KMS-11 (cell line): ENCODE results near the gene OR52W1.
"Not testable (repeated sequence)": the region's sequence is repeated elsewhere in the genome, so short reads cannot be mapped to it uniquely, and the experiment has no call there.

Experiments used
- H2AFZ ChIP-seq: fragments of 200-600 bp; sonication (generic); 2 replicates; pipeline ENCODE4 v1.6.1; 2016; ENCODE audit warnings: antibody characterized with exemption, mixed run types, low read depth
- H3K27ac ChIP-seq: fragments of 200-600 bp; sonication (generic); 2 replicates; pipeline ENCODE4 v1.6.1; 2016; ENCODE audit warnings: mild to moderate bottlenecking, mixed run types
- H3K27me3 ChIP-seq: fragments of 200-600 bp; sonication (generic); 2 replicates; pipeline ENCODE4 v1.6.1; 2017; ENCODE audit warnings: mild to moderate bottlenecking, low read depth, mixed run types, moderate library complexity; ENCODE audit not compliant: insufficient read depth
- H3K36me3 ChIP-seq: fragments of 200-600 bp; sonication (generic); 2 replicates; pipeline ENCODE4 v1.6.1; 2017; ENCODE audit warnings: mild to moderate bottlenecking, mixed run types; ENCODE audit not compliant: insufficient read depth
- H3K4me1 ChIP-seq: fragments of 200-600 bp; sonication (generic); 2 replicates; pipeline ENCODE4 v1.6.1; 2016; ENCODE audit warnings: mild to moderate bottlenecking, low read depth, mixed run types; ENCODE audit not compliant: poor library complexity, severe bottlenecking
- H3K4me2 ChIP-seq: fragments of 200-600 bp; sonication (generic); 2 replicates; pipeline ENCODE4 v1.7.0; 2016; ENCODE audit warnings: mild to moderate bottlenecking, mixed run types
- H3K4me3 ChIP-seq: fragments of 200-600 bp; sonication (generic); IDR thresholded peaks from 2 replicates; pipeline ENCODE4 v1.6.1; 2017; ENCODE audit warnings: low read depth, low read length, mixed read lengths; ENCODE audit not compliant: insufficient read depth
- H3K79me2 ChIP-seq: fragments of 200-600 bp; sonication (generic); 2 replicates; pipeline ENCODE4 v1.6.1; 2016; ENCODE audit warnings: low read depth, mixed run types; ENCODE audit not compliant: insufficient read depth
- H3K9ac ChIP-seq: fragments of 200-600 bp; sonication (generic); 2 replicates; pipeline ENCODE4 v1.6.1; 2016; ENCODE audit warnings: mild to moderate bottlenecking, mixed run types
- H4K20me1 ChIP-seq: fragments of 200-600 bp; sonication (generic); 2 replicates; pipeline ENCODE4 v1.6.1; 2016; ENCODE audit warnings: mild to moderate bottlenecking, mixed run types; ENCODE audit not compliant: insufficient read depth
- CTCF ChIP-seq: fragments of 200-600 bp; sonication (generic); conservative IDR thresholded peaks from 2 replicates; pipeline ENCODE4 v1.6.1; 2017; ENCODE audit warnings: low read depth, mild to moderate bottlenecking, antibody characterized with exemption, low read length, moderate library complexity, mixed read lengths

Gene OR52W1

GRCh38 chr11:6248248-6248647, 49.2 kb downstream of the OR52W1 start:
- no peak overlapping the region for H2AFZ ChIP-seq
- no peak overlapping the region for H3K27ac ChIP-seq
- no peaks in the 10 kb centered on the region for H3K79me2 ChIP-seq
- no peaks in the 10 kb centered on the region for H3K27me3 ChIP-seq
- H3K4me1 ChIP-seq, result no peaks in the 10 kb centered on the region
- no peak for TF ChIP-seq CTCF
- no peak overlapping the region for H3K4me2 ChIP-seq
- no peak overlapping the region for H3K4me3 ChIP-seq
- H4K20me1 ChIP-seq, result no peaks in the 10 kb centered on the region
- no peaks in the 10 kb centered on the region for H3K36me3 ChIP-seq
- H3K9ac ChIP-seq, result no peak overlapping the region

- not testable (repeated sequence) for H3K36me3 ChIP-seq, H3K4me2 ChIP-seq, H3K79me2 ChIP-seq, H4K20me1 ChIP-seq, H3K9ac ChIP-seq, H3K27ac ChIP-seq, H3K27me3 ChIP-seq, H2AFZ ChIP-seq, H3K4me1 ChIP-seq, H3K4me3 ChIP-seq
Observed at GRCh38 chr11:6248897-6249296, 49.9 kb downstream of the OR52W1 start.
